NCI-H1417 (cell line): Measurements from ENCODE around the gene DPCD.
"Not testable (repeated sequence)": the region's sequence is repeated elsewhere in the genome, so short reads cannot be mapped to it uniquely, and the experiment has no call there.

Source experiments
- DNase-seq, 3 experiments: peaks; one replicate each; lab custom pipeline; 2025; lab: John Stamatoyannopoulos, UW

The DPCD gene

DNA sequence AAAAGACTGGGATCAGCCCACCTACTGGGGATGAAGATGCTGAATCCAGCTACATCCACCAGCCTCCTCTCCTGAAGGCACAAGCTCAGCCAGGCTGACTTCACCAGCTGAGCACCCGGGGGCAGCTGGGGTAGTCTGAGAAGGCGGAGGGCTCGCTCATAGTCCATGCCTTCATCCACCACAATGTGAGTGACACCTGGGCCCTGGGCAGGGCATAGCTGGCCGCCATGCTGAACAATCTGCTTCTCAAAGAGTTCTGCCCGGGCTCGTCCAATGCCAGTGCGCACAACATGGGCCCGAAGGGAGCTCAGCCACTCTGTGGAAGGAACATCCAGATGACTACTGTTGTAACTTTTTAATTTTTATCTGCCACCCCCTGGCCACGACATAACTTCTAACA lies 2.3 kb upstream of the DPCD start:
- no peak for DNase-seq

DNA sequence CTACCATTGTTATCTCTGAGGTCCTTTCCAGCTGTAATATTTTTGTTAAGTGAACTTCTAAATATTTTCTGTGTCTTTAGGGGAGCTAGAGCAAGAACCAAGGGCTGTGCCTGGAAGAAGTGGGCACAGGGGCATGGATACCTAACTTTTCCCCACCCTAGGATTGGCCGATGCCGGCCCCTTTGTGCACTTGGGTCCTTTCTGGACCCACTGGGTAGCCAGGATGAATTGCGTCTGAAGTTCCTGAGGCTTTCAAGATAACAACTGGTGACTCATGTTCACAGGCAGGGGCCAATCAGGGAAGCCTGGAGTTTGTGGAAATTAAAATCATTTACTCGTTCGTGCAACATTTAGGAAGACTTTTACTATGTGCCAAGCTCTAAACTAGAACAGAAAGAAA lies 758 bp downstream of the DPCD start:
- DNase-seq = no peak

DNA sequence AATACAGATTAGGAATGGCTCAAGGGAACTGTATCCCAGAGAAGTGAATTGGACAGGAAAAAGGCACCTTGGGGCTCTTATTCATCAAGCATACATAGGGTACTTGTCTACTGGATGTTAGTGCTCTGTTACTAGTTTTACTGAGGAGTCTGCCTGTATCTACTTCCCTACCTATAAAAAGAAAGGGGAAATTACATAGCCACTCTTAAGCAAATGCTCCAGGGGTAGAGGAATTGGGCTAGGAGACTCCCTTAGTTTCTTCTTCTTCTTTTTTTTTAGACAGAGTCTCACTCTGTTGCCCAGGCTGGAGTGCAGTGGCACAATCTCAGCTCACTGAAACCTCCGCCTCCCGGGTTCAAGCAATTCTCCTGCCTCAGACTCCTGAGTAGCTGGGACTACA lies 5.2 kb downstream of the DPCD start:
- DNase-seq = not testable (repeated sequence)

DNA sequence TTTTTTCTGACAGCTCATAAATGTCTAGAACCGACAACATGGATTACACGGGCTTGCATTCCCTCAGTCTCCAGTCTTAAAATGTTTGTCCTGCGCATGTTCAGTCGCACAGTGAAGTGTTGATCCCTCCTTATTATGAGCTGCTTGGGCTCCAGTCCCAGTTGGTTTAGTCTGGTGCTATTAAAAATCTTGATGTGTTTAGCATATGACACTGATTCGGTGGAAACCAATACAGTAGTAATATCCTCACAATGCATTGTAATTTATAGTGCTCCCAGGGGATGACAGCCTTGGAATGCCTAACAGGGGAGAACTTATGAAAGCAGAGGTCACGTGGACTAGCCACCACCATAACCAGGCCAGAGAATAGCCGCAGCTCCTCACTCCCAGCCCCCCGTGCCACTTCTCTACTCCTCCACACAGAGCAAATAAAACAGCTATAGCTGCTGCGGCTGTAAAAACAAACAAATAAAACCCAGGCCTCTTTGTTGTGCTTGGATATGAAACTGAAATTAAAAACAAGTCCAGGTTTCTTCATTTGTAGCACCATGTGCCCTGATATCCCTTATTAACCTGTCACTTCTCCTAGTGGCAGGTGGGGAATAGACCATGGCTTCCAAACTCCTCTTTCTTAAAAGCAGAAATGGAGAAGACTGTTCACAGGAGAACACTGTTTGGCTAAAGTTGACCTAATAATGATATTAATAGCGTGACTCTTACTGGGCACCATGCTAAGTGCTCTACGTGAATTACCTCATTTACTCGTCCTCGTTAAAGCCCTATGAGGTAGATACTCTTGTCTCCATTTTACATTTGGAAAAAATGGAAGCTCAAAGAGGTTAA lies 7.7 kb downstream of the DPCD start:
- DNase-seq = peak in 2 of 3 experiments; percentile 4 to 36

GRCh38 chr10:101597091-101597900 lies 9.2 kb downstream of the DPCD start:
- no peak for DNase-seq

DNA sequence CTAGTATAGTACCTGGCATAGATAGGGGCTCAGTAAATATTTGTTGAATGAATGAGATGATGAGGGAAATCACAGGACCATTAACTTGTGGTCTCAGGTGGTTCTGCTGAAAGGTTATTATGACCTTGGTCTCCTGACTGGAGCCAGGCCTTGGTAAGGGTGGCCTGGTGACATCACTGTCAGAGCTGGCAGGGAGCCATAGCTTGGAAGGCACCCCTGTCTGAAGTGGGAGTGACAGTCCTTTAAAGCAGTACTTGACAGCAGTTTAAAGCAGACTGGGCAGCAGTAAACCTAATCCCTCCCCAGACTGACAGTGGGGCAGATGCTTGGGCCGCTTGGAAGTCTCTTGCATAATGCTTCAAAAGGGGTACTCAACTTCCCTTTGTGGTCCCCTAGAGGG lies 13.4 kb downstream of the DPCD start:
- peak in 2 of 3 experiments; percentile 4 to 12 for DNase-seq

- DNase-seq = peak; percentile 51 to 76 (median 57)
These were observed 14.8 kb downstream of the DPCD start for GRCh38 chr10:101602761-101603398.

DNA sequence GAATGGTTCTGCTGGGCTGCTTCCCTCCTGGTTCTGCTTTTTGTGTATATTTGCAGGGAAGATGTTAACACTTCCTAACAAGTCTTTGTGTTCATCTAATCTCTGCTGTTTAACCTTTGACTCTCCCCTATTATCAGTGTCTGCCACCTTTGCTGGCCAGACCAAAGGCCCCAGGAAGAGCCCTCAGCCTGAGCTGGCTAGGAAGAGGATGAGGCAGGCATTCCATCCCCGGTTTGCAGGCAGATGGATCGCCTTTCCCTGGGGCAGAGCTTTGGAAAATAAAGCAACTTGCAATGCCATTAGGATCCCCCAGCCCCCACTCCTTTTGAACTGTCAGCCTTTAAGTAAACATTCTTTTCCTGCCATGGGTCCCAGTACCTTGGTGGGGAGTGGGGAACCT lies 19.0 kb downstream of the DPCD start:
- no peak for DNase-seq

DNA sequence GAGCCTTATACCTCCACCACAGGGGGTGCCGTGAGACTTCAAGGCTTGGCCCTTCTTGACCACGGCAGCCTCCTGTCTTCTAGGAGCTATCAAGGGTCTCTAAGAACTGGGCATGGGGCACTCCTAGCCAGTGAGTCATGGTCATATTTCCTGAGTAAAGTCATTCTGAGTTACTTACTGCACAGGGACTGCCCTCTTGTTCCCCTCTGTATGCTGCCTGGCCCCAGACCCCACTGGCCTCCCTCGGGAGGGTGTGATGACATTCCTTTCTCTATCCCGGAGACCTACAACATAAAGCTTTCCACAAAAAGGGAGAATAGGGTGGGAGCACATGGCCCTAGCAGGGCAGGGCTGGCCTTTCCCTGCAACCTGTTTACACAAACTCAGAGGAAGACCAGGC lies 21.4 kb downstream of the DPCD start:
- no peak for DNase-seq

DNA sequence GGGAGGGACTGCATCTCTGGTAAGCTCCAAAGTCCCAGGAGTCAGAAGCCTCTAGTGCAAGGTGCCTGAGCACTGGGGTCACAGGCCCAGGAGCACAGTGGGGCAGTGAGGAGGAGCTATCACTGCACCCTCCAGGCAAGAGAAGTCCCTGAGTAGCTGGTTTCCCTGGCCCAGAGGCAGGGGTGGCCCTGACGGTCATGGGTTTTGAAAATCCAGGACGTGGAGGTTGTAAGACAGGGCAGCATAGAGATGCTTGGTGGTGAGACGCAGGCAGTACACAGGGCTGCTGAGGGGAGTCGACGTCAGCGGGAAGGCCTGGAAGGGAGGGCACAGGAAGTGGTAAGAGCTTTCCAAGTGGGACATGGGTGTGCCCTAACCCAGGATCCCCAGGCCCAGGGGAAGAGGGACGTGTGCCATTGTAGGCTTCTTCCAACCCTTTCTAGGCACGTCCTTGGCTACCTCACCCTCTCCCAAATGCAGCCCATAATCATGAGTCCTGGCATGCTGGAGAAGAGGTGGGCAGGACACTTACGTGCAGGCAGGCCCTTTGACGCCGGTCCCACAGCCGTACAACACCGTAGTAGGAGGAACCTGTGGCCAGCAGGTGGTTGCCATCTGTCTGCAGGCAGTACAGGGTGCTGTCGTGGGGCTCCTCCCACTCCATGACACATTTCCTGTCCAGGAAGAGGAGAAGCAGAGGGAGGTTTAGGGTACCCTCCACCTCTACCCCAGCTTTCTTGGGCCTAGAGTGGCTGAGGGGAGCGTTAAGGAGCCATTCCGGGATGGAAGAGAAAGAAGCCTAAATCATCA lies 23.2 kb downstream of the DPCD start:
- DNase-seq = no peak

- no peak for DNase-seq
These were observed 24.0 kb downstream of the DPCD start for GRCh38 chr10:101612086-101612485.

- DNase-seq = no peak
These were observed 24.8 kb downstream of the DPCD start for GRCh38 chr10:101612872-101613271.

- no peak for DNase-seq
These were observed 25.5 kb downstream of the DPCD start for GRCh38 chr10:101613646-101614045.

- DNase-seq = no peak
These were observed 26.8 kb downstream of the DPCD start for GRCh38 chr10:101614663-101615524.

DNA sequence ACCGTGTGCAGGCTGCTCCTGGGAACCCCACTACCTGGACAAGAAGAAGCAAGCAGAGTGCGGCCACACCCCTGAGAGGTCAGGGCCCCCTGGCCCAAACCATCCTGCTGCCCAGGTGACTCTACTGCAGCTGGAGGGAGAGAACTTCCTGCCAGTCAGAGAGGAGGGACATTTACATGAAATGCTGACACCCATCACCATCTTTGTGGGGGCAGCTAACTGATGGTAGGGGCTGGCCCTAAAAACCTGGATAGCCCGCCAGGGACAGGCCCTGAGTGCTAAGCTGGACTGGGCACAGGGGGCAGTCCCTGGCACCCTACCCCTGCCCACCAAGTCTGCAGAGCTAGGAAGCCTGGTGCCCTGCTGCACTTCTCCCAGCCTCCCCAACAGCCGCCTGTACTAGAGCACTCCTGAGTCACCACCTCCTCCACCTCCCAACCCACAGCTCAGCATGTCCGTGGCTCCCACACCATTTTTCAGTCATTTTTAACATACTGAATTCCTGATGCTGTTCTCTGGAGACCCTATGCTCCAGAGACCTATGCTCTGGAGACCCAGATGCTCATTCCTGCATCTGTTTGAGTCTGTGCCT lies 27.5 kb downstream of the DPCD start:
- DNase-seq = no peak

- DNase-seq = no peak
These were observed 28.4 kb downstream of the DPCD start for GRCh38 chr10:101616415-101617101.

GRCh38 chr10:101617102-101617823 lies 29.1 kb downstream of the DPCD start:
- DNase-seq = peak in 1 of 3 experiments; percentile 26

GRCh38 chr10:101617824-101618568 lies 29.9 kb downstream of the DPCD start:
- no peak for DNase-seq
